Measurements from ENCODE around the gene SLC50A1. TPM values are rescaled to one million over a fixed set of nuclear protein-coding genes. Genes with fewer than 3 reads are reported as not detected.

The SLC50A1 gene
- total and polyA plus RNA-seq, 4 donors, result 26.3 to 114 (median 68.4) TPM

- TF ChIP-seq, protein P1, sequence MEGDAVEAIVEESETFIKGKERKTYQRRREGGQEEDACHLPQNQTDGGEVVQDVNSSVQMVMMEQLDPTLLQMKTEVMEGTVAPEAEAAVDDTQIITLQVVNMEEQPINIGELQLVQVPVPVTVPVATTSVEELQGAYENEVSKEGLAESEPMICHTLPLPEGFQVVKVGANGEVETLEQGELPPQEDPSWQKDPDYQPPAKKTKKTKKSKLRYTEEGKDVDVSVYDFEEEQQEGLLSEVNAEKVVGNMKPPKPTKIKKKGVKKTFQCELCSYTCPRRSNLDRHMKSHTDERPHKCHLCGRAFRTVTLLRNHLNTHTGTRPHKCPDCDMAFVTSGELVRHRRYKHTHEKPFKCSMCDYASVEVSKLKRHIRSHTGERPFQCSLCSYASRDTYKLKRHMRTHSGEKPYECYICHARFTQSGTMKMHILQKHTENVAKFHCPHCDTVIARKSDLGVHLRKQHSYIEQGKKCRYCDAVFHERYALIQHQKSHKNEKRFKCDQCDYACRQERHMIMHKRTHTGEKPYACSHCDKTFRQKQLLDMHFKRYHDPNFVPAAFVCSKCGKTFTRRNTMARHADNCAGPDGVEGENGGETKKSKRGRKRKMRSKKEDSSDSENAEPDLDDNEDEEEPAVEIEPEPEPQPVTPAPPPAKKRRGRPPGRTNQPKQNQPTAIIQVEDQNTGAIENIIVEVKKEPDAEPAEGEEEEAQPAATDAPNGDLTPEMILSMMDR (IDR thresholded peaks at IDR 0.05; ENCODE audit: control extremely low read depth, extremely low read depth), result no peak
- Histone ChIP-seq H3K9ac (ENCODE audit: insufficient read depth in 1 of 2, low read length in 2 of 2) (no peak overlapping the region), H3K27me3 (ENCODE audit: control insufficient read depth in 3 of 3, insufficient read depth in 3 of 3, low read length in 2 of 3) (no peaks in the 10 kb centered on the region), H3K27ac (ENCODE audit: low read depth in 1 of 2, low read length in 1 of 2) (peak overlapping the region in 1 of 2 donors; percentile 83), H3K9me3 (ENCODE audit: control insufficient read depth in 4 of 4, insufficient read depth in 3 of 4, low read length in 3 of 4) (peaks cover 0 to 2% (median 0%) of the 10 kb centered on the region in 4 donors), H3K36me3 (ENCODE audit: control insufficient read depth in 4 of 4, insufficient read depth in 4 of 4, low read length in 4 of 4) (no peaks in the 10 kb centered on the region), H3K4me1 (ENCODE audit: control insufficient read depth in 5 of 5, insufficient read depth in 5 of 5, low read length in 5 of 5) (peaks cover 0 to 12% (median 5%) of the 10 kb centered on the region in 5 donors), H3K4me3 (no peak overlapping the region)
- ATAC-seq (ENCODE audit: insufficient read depth, low FRiP score) (no peak), DNase-seq (peak; percentile 62 to 82 (median 71))
- 72 to 86% methylated on average over 8 of the region's 8 CpGs for WGBS, 2 donors
Measured at GRCh38 chr1:155186067-155186793, 50.6 kb downstream of the SLC50A1 start.

- Histone ChIP-seq H3K9ac (ENCODE audit: insufficient read depth in 1 of 2, low read length in 2 of 2) (no peak overlapping the region), H3K27ac (ENCODE audit: low read depth in 1 of 2, low read length in 1 of 2) (peak overlapping the region in 1 of 2 donors; percentile 83), H3K4me3 (peak overlapping the region; percentile 12), H3K9me3 (ENCODE audit: control insufficient read depth in 4 of 4, insufficient read depth in 3 of 4, low read length in 3 of 4) (no peaks in the 10 kb centered on the region), H3K4me1 (ENCODE audit: control insufficient read depth in 5 of 5, insufficient read depth in 5 of 5, low read length in 5 of 5) (peaks cover 0 to 12% (median 5%) of the 10 kb centered on the region in 5 donors), H3K36me3 (ENCODE audit: control insufficient read depth in 4 of 4, insufficient read depth in 4 of 4, low read length in 4 of 4) (no peaks in the 10 kb centered on the region), H3K27me3 (ENCODE audit: control insufficient read depth in 3 of 3, insufficient read depth in 3 of 3, low read length in 2 of 3) (no peaks in the 10 kb centered on the region)
- no peak for ATAC-seq (ENCODE audit: insufficient read depth, low FRiP score)
- WGBS, 2 donors, result 66 to 84% methylated on average over 14 of the region's 14 CpGs
- TF ChIP-seq, protein P1 (IDR thresholded peaks at IDR 0.05; ENCODE audit: control extremely low read depth, extremely low read depth), result no peak
- no peak for DNase-seq
Measured at GRCh38 chr1:155186794-155187455, 51.3 kb downstream of the SLC50A1 start.

- Histone ChIP-seq H3K9ac (ENCODE audit: insufficient read depth in 1 of 2, low read length in 2 of 2) (no peak overlapping the region), H3K4me1 (ENCODE audit: control insufficient read depth in 5 of 5, insufficient read depth in 5 of 5, low read length in 5 of 5) (peaks cover 0 to 16% (median 5%) of the 10 kb centered on the region in 5 donors), H3K27me3 (ENCODE audit: control insufficient read depth in 3 of 3, insufficient read depth in 3 of 3, low read length in 2 of 3) (no peaks in the 10 kb centered on the region), H3K36me3 (ENCODE audit: control insufficient read depth in 4 of 4, insufficient read depth in 4 of 4, low read length in 4 of 4) (no peaks in the 10 kb centered on the region), H3K9me3 (ENCODE audit: control insufficient read depth in 4 of 4, insufficient read depth in 3 of 4, low read length in 3 of 4) (no peaks in the 10 kb centered on the region), H3K4me3 (peak overlapping the region; percentile 14), H3K27ac (ENCODE audit: low read depth in 1 of 2, low read length in 1 of 2) (peak overlapping the region in 1 of 2 donors; percentile 83)
- WGBS, 2 donors, result 52 to 76% methylated on average over 16 of the region's 16 CpGs
- DNase-seq (no peak), ATAC-seq (ENCODE audit: insufficient read depth, low FRiP score) (no peak)
- TF ChIP-seq, protein P1 (IDR thresholded peaks at IDR 0.05; ENCODE audit: control extremely low read depth, extremely low read depth), result no peak
Measured at GRCh38 chr1:155187456-155187891, 51.8 kb downstream of the SLC50A1 start.

Data from lung (tissue), 12 donors.